ENCODE data around the gene LTF. TPM values are rescaled to one million over a fixed set of nuclear protein-coding genes. Genes with fewer than 3 reads are reported as not detected.
A peak's percentile ranks its signal among the peaks of the same experiment; 100 is the strongest.

The LTF gene
- total and polyA plus RNA-seq, 9 of the 15 experiments (the other 6 are each of a cell fraction or from before 2014, with no cell fraction given) = 0.07 TPM; not detected in 8

GRCh38 chr3:46400000-46400734 is 64.5 kb downstream of the LTF start (continued):
- TF ChIP-seq MAFF (IDR thresholded peaks at IDR 0.05; ENCODE audit: low read length) = peak; percentile 67
- TF ChIP-seq TRIM24 (IDR thresholded peaks at IDR 0.05) = peak; percentile 45 to 80; a peak in 2 of 4 replicates
- TF ChIP-seq SUPT5H (IDR thresholded peaks at IDR 0.05) = no peak
- peak; percentile 41; the same call in 1 of the 2 replicates for TF ChIP-seq STAT5A (IDR thresholded peaks at IDR 0.05; ENCODE audit: borderline replicate concordance, low read length)
- no peak for TF ChIP-seq ZNF699 (CRISPR knock-in tag; IDR thresholded peaks at IDR 0.05; ENCODE audit: insufficient replicate concordance)
- TF ChIP-seq MYNN (IDR thresholded peaks at IDR 0.05) = peak; percentile 78
- no peak for TF ChIP-seq MYNN (CRISPR knock-in tag; IDR thresholded peaks at IDR 0.05)
- peak; percentile 83 for TF ChIP-seq SMARCC2 (IDR thresholded peaks at IDR 0.05; ENCODE audit: low read depth)
- TF ChIP-seq NONO (IDR thresholded peaks at IDR 0.05; ENCODE audit: low read depth in 2 of 2, low read length in 1 of 2) = no peak
- peak; percentile 45; the same call in 1 of the 2 replicates for TF ChIP-seq MYC (IDR thresholded peaks at IDR 0.05; ENCODE audit: low read depth, low read length)
- TF ChIP-seq MYC (CRISPR knock-in tag; IDR thresholded peaks at IDR 0.05; ENCODE audit: borderline replicate concordance, low read depth) = no peak
- no peak for TF ChIP-seq SLC30A9 (CRISPR knock-in tag; IDR thresholded peaks at IDR 0.05)
- TF ChIP-seq PKNOX1 (IDR thresholded peaks at IDR 0.05) = peak; percentile 83
- TF ChIP-seq ZNF395 (CRISPR knock-in tag; IDR thresholded peaks at IDR 0.05) = peak; percentile 86
- 0 out of 2 replicates have a peak, but pooled peaks have one; percentile 38 for TF ChIP-seq KHSRP (IDR thresholded peaks at IDR 0.05)
- TF ChIP-seq ZNF75A (CRISPR knock-in tag; IDR thresholded peaks at IDR 0.05) = no peak
- 0 out of 2 replicates have a peak, but pooled peaks have one; percentile 29 for TF ChIP-seq ERF (CRISPR knock-in tag; IDR thresholded peaks at IDR 0.05)
- peak; percentile 61 for TF ChIP-seq TAF9B (IDR thresholded peaks at IDR 0.05; ENCODE audit: partially characterized antibody)
- TF ChIP-seq ZNF551 (CRISPR knock-in tag; IDR thresholded peaks at IDR 0.05) = no peak
- peak; percentile 76 for TF ChIP-seq MAFG (tag; conservative IDR thresholded peaks at IDR 0.05)
- TF ChIP-seq ZEB2 (IDR thresholded peaks at IDR 0.05) = peak; percentile 56; the same call in 1 of the 2 replicates
- TF ChIP-seq C11orf30 (IDR thresholded peaks at IDR 0.05; ENCODE audit: low read depth) = peak; percentile 80; the same call in 1 of the 2 replicates
- no peak for TF ChIP-seq ZHX1 (conservative IDR thresholded peaks at IDR 0.05; ENCODE audit: low read length)
- no peak for TF ChIP-seq E2F4 (CRISPR knock-in tag; IDR thresholded peaks at IDR 0.05; ENCODE audit: low read depth)
- peak in 1 of 2 experiments; percentile 93; a peak in 2 of 4 replicates for TF ChIP-seq TBL1XR1 (IDR thresholded peaks at IDR 0.05; ENCODE audit: low read length in 2 of 2)

Data from K562 (cell line).